NB4 (cell line): Measurements from ENCODE around the gene ADAMTSL1.

Experiments used
- DNase-seq: peaks from one replicate; pipeline ENCODE4 v3.0.0; 2010; ENCODE audit warnings: low read depth
- H3K4me3 ChIP-seq: one replicate; pipeline ENCODE4 v1.5.1; 2011; ENCODE audit warnings: mild to moderate bottlenecking, low read depth, low read length, moderate library complexity
- MYC ChIP-seq: IDR thresholded peaks from 2 replicates; pipeline ENCODE4 v1.6.1; 2011; ENCODE audit warnings: low read depth, low read length
- POLR2A ChIP-seq: IDR thresholded peaks from 2 replicates; pipeline ENCODE4 v1.6.1; 2011; ENCODE audit warnings: mild to moderate bottlenecking; ENCODE audit not compliant: insufficient read length; ENCODE audit errors: extremely low read depth
- TF ChIP-seq, protein P1 (sequence below): IDR thresholded peaks from one replicate; pipeline ENCODE4 v1.5.1; 2012; ENCODE audit warnings: low read depth, low read length
- TF ChIP-seq, protein P2 (sequence below): IDR thresholded peaks from 2 replicates; pipeline ENCODE4 v1.6.1; 2011; ENCODE audit warnings: low read depth, low read length

The ADAMTSL1 gene

DNA sequence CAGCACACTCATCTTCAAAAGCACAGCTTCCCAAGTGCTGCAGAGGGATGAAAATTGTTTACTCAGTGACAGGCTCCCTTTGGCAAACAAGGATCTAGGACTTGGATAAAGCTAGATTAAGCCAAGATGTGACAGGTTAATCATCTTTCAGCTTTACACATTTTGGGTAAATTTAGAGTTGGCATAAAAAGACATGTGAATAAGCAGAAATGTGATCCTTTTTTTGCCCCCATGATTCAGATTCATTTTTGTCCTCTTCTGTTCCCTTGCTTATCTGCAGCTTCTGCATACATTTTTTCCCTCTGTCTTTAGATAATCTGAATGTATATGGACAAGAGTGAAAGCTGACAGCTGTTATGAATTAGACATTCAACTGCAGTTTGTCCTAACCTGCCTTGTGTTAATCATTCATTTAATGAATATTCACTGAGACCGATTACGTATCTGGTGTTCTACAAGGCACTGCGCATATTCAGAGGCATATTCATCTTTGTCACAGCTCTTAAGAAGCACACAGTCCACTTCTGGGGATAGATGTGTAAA is 19.6 kb downstream of the ADAMTSL1 start:
- no peak for DNase-seq
- TF ChIP-seq POLR2A, result no peak
- TF ChIP-seq, protein P1, sequence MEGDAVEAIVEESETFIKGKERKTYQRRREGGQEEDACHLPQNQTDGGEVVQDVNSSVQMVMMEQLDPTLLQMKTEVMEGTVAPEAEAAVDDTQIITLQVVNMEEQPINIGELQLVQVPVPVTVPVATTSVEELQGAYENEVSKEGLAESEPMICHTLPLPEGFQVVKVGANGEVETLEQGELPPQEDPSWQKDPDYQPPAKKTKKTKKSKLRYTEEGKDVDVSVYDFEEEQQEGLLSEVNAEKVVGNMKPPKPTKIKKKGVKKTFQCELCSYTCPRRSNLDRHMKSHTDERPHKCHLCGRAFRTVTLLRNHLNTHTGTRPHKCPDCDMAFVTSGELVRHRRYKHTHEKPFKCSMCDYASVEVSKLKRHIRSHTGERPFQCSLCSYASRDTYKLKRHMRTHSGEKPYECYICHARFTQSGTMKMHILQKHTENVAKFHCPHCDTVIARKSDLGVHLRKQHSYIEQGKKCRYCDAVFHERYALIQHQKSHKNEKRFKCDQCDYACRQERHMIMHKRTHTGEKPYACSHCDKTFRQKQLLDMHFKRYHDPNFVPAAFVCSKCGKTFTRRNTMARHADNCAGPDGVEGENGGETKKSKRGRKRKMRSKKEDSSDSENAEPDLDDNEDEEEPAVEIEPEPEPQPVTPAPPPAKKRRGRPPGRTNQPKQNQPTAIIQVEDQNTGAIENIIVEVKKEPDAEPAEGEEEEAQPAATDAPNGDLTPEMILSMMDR, result no peak
- TF ChIP-seq, protein P2, sequence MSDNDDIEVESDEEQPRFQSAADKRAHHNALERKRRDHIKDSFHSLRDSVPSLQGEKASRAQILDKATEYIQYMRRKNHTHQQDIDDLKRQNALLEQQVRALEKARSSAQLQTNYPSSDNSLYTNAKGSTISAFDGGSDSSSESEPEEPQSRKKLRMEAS, result no peak
- no peak for TF ChIP-seq MYC
- no peak overlapping the region for H3K4me3 ChIP-seq

DNA sequence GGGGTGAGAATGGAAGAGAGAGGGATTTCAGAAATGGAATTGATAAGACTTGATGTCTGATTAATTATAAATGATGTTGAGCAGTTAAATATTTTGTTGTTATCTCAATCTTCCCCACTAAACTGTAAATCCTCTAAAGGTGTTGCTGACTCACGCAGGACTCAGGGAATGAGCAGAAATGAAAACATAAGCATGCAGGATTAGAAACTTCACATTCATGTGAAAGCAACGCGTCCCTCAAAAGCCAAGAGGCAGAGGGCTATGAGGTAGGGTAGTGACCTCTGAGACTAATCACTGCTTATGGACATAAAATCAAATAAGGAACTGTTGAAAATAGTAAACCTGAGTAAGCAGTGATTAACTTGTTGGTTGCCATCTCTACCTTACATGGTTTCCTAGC is 21.1 kb downstream of the ADAMTSL1 start:
- H3K4me3 ChIP-seq, result no peak overlapping the region
- no peak for DNase-seq
- TF ChIP-seq, protein P1, result no peak
- TF ChIP-seq MYC, result no peak
- TF ChIP-seq, protein P2, result no peak
- no peak for TF ChIP-seq POLR2A

DNA sequence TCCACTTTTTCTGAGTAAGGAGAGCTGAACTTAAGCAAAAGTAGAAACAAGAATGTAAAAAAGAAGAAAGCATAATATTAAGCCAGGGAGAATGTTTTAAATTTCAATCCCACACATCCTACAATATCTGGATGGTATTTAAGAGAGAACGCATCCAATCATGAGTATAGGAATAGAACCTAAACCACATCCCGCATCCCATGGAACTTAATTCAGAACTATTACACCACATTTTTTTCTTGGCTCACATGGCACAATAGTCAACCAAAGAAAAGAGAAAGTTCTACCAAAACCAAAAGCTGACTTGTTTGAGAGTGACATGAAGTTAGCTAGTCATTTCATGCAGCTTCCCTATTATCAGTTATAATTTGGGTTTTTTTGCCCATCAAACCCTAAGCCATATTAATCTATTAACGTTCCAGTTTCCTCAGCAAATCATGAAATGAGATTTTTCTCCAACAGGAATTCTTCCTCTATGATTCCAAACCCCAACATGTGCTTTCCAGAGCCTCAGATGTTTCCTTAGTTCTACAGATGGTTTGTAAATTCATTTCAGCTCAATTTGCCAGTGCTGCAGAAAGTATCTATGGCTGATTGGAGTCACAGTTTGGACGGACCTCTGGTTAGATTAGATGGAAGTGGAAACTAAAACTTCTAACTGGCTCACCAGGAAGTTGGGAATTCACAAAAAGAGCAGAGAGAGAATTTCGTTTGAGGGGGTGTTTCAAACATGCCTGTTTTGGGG is 22.5 kb downstream of the ADAMTSL1 start:
- H3K4me3 ChIP-seq, result no peak overlapping the region
- no peak for DNase-seq
- TF ChIP-seq, protein P1, result no peak
- no peak for TF ChIP-seq POLR2A
- TF ChIP-seq MYC, result no peak

DNA sequence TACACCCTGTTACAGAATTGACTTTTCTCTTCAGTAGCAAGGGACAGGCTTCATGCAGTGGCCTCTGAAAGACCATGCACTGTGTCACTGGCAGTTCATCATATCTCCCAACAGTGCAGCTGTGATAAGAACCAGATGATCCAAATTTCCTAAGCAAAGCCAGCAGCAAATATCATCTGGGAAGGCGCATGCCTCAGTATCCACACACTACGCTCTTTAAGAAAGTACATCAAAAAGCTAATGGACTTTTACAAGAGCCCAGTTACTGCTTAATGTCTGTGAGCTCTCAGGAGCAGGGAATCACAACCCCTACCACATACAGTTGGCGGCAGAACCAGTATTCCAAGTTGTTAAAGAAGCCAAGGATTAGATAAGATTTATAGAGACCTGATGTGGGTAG is 25.1 kb downstream of the ADAMTSL1 start:
- no peak overlapping the region for H3K4me3 ChIP-seq
- TF ChIP-seq, protein P1, result no peak
- TF ChIP-seq, protein P2, result no peak
- no peak for TF ChIP-seq MYC
- no peak for TF ChIP-seq POLR2A
- DNase-seq, result no peak

DNA sequence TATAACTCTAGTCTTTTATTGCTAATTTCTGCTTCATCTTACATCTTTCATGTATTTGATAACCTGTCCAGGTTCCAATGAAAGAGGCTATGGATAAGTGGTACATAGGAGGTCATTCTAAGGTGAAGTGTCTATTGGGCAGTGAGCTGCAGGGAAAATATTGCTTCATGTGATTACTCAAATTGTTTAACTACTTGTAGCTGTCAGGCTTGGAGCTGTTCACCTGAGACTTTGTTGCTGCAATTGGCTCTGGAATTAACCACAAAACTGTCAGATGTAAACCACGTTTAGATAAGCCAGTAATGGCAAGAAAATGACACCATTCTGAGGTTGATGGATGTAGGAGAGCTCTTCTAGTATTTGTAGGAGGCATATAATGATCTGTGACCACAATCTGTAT is 26.0 kb downstream of the ADAMTSL1 start:
- TF ChIP-seq, protein P2, result no peak
- TF ChIP-seq POLR2A (no peak), MYC (no peak)
- TF ChIP-seq, protein P1, result no peak
- DNase-seq, result no peak
- H3K4me3 ChIP-seq, result no peak overlapping the region
